ENCODE measurements around the gene TAS2R43. TPM values are rescaled to one million over a fixed set of nuclear protein-coding genes. Genes with fewer than 3 reads are reported as not detected.

TAS2R43 gene
- total and polyA plus RNA-seq, 10 of the 15 experiments (the other 5 are each of a cell fraction or from before 2014, with no cell fraction given) = 0.09 to 2.1 (median 0.80) TPM; not detected in 5

DNA sequence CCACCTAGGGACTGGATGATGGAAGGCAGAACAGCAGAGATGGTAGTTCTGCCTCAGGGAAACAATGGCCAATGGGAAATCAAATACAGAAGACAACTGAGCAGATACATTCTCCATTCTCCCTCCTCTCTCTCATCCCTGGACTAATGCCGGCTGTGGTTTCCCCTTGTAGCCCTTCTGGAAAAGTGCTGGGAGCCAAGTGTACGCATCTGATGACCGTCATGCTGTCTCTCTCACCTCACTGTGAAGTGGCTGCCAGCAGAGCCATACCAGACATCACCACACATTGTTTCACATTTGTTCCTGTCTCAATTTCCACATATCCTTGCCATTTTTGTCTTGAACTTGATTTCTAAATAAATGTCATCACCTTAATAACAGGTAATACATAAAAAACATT, 33.1 kb downstream of the TAS2R43 start:
- FAIRE-seq (no peak), ATAC-seq (no peak), DNase-seq (ENCODE audit: low read depth, low spot score) (no peak)
- intact Hi-C loops (cut with micrococcal nuclease; ENCODE audit: unreplicated experiment) (no loop called here), in situ Hi-C loops (cut with MboI) (no loop called here)
- no peak for TF ChIP-seq ZNF217 (IDR thresholded peaks at IDR 0.05)
- TF ChIP-seq JUND (IDR thresholded peaks at IDR 0.05; ENCODE audit: low read depth, low read length) = no peak
- TF ChIP-seq PAX5 (IDR thresholded peaks at IDR 0.05; ENCODE audit: borderline replicate concordance, low read depth, low read length) = no peak
- TF ChIP-seq RFX5 (IDR thresholded peaks at IDR 0.05; ENCODE audit: low read depth, low read length) = no peak
- TF ChIP-seq, protein P1, sequence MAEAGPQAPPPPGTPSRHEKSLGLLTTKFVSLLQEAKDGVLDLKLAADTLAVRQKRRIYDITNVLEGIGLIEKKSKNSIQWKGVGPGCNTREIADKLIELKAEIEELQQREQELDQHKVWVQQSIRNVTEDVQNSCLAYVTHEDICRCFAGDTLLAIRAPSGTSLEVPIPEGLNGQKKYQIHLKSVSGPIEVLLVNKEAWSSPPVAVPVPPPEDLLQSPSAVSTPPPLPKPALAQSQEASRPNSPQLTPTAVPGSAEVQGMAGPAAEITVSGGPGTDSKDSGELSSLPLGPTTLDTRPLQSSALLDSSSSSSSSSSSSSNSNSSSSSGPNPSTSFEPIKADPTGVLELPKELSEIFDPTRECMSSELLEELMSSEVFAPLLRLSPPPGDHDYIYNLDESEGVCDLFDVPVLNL (IDR thresholded peaks at IDR 0.05; ENCODE audit: low read depth, low read length) = no peak
- TF ChIP-seq FOXK2 (IDR thresholded peaks at IDR 0.05) = no peak
- no peak for TF ChIP-seq SREBF1 (IDR thresholded peaks at IDR 0.05; ENCODE audit: low read length)
- no peak for TF ChIP-seq HDGF (IDR thresholded peaks at IDR 0.05)
- TF ChIP-seq STAT3 (IDR thresholded peaks at IDR 0.05; ENCODE audit: low read depth, low read length) = no peak
- TF ChIP-seq, protein P2, sequence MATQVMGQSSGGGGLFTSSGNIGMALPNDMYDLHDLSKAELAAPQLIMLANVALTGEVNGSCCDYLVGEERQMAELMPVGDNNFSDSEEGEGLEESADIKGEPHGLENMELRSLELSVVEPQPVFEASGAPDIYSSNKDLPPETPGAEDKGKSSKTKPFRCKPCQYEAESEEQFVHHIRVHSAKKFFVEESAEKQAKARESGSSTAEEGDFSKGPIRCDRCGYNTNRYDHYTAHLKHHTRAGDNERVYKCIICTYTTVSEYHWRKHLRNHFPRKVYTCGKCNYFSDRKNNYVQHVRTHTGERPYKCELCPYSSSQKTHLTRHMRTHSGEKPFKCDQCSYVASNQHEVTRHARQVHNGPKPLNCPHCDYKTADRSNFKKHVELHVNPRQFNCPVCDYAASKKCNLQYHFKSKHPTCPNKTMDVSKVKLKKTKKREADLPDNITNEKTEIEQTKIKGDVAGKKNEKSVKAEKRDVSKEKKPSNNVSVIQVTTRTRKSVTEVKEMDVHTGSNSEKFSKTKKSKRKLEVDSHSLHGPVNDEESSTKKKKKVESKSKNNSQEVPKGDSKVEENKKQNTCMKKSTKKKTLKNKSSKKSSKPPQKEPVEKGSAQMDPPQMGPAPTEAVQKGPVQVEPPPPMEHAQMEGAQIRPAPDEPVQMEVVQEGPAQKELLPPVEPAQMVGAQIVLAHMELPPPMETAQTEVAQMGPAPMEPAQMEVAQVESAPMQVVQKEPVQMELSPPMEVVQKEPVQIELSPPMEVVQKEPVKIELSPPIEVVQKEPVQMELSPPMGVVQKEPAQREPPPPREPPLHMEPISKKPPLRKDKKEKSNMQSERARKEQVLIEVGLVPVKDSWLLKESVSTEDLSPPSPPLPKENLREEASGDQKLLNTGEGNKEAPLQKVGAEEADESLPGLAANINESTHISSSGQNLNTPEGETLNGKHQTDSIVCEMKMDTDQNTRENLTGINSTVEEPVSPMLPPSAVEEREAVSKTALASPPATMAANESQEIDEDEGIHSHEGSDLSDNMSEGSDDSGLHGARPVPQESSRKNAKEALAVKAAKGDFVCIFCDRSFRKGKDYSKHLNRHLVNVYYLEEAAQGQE (IDR thresholded peaks at IDR 0.05; ENCODE audit: low read depth, low read length) = no peak
- no peak for TF ChIP-seq BRCA1 (IDR thresholded peaks at IDR 0.05; ENCODE audit: low read depth, low read length)
- TF ChIP-seq MYC (IDR thresholded peaks at IDR 0.05; ENCODE audit: insufficient read depth, insufficient read length, insufficient replicate concordance, low read length, severe bottlenecking) = no peak
- ChIA-PET RAD21 (ENCODE audit: unreplicated experiment) (no interaction called here), POLR2A (no interaction called here), SMC1A (ENCODE audit: uncharacterized antibody, unreplicated experiment) (no interaction called here), CTCF (no interaction called here)
- no peaks in the 10 kb centered on the region; a peak in 1 of 4 replicates for H3K36me3 ChIP-seq (ENCODE audit: control insufficient read depth in 2 of 2, insufficient read depth in 2 of 2, low read length in 1 of 2)
- H2AFZ ChIP-seq (ENCODE audit: control insufficient read depth, low read depth, low read length) = no peak overlapping the region
- no TSS peak for BruUV-seq (replicated peaks)
- no peaks in the 10 kb centered on the region for H3K79me2 ChIP-seq (ENCODE audit: control insufficient read depth, insufficient read depth, low read length)
- no peak overlapping the region for H3K27ac ChIP-seq (ENCODE audit: control insufficient read depth, insufficient read depth)
- WGBS (ENCODE audit: insufficient coverage, insufficient replicate concordance, low lambda C conversion rate, missing lambda C conversion rate) = 98% methylated on average over 3 of the region's 3 CpGs
- no peak overlapping the region for H3K9ac ChIP-seq (ENCODE audit: control insufficient read depth, insufficient read depth, low read length)
- no peaks in the 10 kb centered on the region for H3K4me1 ChIP-seq (ENCODE audit: control insufficient read depth, insufficient read depth, low read length)
- no peaks in the 10 kb centered on the region; the same call in 2 of the 3 replicates for H3K9me3 ChIP-seq (replicated peaks; ENCODE audit: control insufficient read depth, insufficient read depth, low read length)
- no peaks in the 10 kb centered on the region for H4K20me1 ChIP-seq (ENCODE audit: control insufficient read depth, insufficient read depth)
- no peaks in the 10 kb centered on the region for H3K27me3 ChIP-seq (replicated peaks in 1 of 2; ENCODE audit: control insufficient read depth in 2 of 2, insufficient read depth in 2 of 2, low read length in 1 of 2)
- no peak overlapping the region for H3K4me2 ChIP-seq (ENCODE audit: control insufficient read depth, insufficient read depth)
- no peak overlapping the region for H3K4me3 ChIP-seq
